ENCODE measurements around the gene EPHB6. TPM values are rescaled to one million over a fixed set of nuclear protein-coding genes. Genes with fewer than 3 reads are reported as not detected.

EPHB6 gene
- total and polyA plus RNA-seq, 3 experiments from 2014 or later = 6.0 to 13.7 (median 8.1) TPM

DNA sequence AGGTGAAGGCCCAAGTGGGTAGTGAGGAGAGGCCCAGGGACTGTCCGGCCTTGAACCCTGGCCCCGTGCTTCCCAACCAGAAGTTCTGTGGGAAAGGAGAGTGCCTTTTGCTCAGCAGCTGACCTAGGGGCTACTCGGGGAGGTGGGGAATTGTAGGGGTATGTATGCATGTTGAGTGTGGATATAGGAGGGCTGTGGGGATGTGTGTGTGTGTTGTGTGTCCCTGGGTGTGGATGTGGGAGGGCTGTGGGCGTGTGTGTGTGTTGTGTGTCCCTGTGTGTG is 12.2 kb downstream of the EPHB6 start:
- H3K9me3 Mint-ChIP-seq = no peaks in the 10 kb centered on the region
- no peaks in the 10 kb centered on the region for H3K36me3 ChIP-seq (ENCODE audit: insufficient read depth, low read length)
- no peak overlapping the region for H3K27ac Mint-ChIP-seq
- no peak overlapping the region for H3K4me3 ChIP-seq (ENCODE audit: low read length)
- peaks cover 0 to 43% (median 7%) of the 10 kb centered on the region in 3 donors for H3K36me3 Mint-ChIP-seq
- H3K27ac ChIP-seq (ENCODE audit: low read depth, low read length) = no peak overlapping the region
- no peak for DNase-seq
- no peaks in the 10 kb centered on the region for H3K27me3 Mint-ChIP-seq
- H3K27me3 ChIP-seq (ENCODE audit: insufficient read depth, low read length, poor library complexity, severe bottlenecking) = no peaks in the 10 kb centered on the region
- POLR2A ChIA-PET = no interaction called here
- H3K4me1 ChIP-seq (ENCODE audit: insufficient read depth, low read length) = no peaks in the 10 kb centered on the region
- H3K4me1 Mint-ChIP-seq = peaks cover 0 to 3% (median 0%) of the 10 kb centered on the region in 3 donors
- CTCF ChIA-PET = interaction anchor here (1.1 to 4.0 kb wide), 4 partner anchors 11 to 562 kb away, joined by 5 to 28 read pairs (median 6); partner anchors contain the start of gene EPHB6
- no peak overlapping the region for H3K4me3 Mint-ChIP-seq
- no peaks in the 10 kb centered on the region for H3K9me3 ChIP-seq (ENCODE audit: low read length)

GRCh38 chr7:142867398-142868187 is 12.7 kb downstream of the EPHB6 start:
- peaks cover 0 to 3% (median 0%) of the 10 kb centered on the region in 3 donors for H3K4me1 Mint-ChIP-seq
- CTCF ChIA-PET = interaction anchor here (0.7 to 4.0 kb wide), 3 partner anchors 10 to 88 kb away, joined by 3 to 28 read pairs (median 6); partner anchors contain the start of gene EPHB6
- H3K27ac ChIP-seq (ENCODE audit: low read depth, low read length) = no peak overlapping the region
- no peak overlapping the region for H3K4me3 ChIP-seq (ENCODE audit: low read length)
- H3K36me3 ChIP-seq (ENCODE audit: insufficient read depth, low read length) = no peaks in the 10 kb centered on the region
- no peaks in the 10 kb centered on the region for H3K9me3 ChIP-seq (ENCODE audit: low read length)
- H3K4me1 ChIP-seq (ENCODE audit: insufficient read depth, low read length) = no peaks in the 10 kb centered on the region
- H3K4me3 Mint-ChIP-seq = no peak overlapping the region
- no peaks in the 10 kb centered on the region for H3K9me3 Mint-ChIP-seq
- H3K27ac Mint-ChIP-seq = no peak overlapping the region
- H3K27me3 ChIP-seq (ENCODE audit: insufficient read depth, low read length, poor library complexity, severe bottlenecking) = no peaks in the 10 kb centered on the region
- DNase-seq = no peak
- no peaks in the 10 kb centered on the region for H3K27me3 Mint-ChIP-seq
- POLR2A ChIA-PET = no interaction called here
- H3K36me3 Mint-ChIP-seq = peaks cover 0 to 37% (median 7%) of the 10 kb centered on the region in 3 donors

GRCh38 chr7:142868188-142868985 is 13.5 kb downstream of the EPHB6 start:
- no peaks in the 10 kb centered on the region for H3K9me3 Mint-ChIP-seq
- no peak overlapping the region for H3K4me3 Mint-ChIP-seq
- H3K4me1 Mint-ChIP-seq = no peaks in the 10 kb centered on the region
- POLR2A ChIA-PET = no interaction called here
- H3K27me3 Mint-ChIP-seq = no peaks in the 10 kb centered on the region
- CTCF ChIA-PET = interaction anchor here (0.7 to 4.0 kb wide), 3 partner anchors 13 to 548 kb away, joined by 3 to 28 read pairs (median 3); partner anchors contain the start of gene EPHB6
- Histone ChIP-seq H3K4me3 (ENCODE audit: low read length) (no peak overlapping the region), H3K27me3 (ENCODE audit: insufficient read depth, low read length, poor library complexity, severe bottlenecking) (no peaks in the 10 kb centered on the region), H3K4me1 (ENCODE audit: insufficient read depth, low read length) (no peaks in the 10 kb centered on the region), H3K27ac (ENCODE audit: low read depth, low read length) (no peak overlapping the region), H3K36me3 (ENCODE audit: insufficient read depth, low read length) (no peaks in the 10 kb centered on the region), H3K9me3 (ENCODE audit: low read length) (no peaks in the 10 kb centered on the region)
- no peak overlapping the region for H3K27ac Mint-ChIP-seq
- DNase-seq = no peak
- peaks cover 0 to 31% (median 6%) of the 10 kb centered on the region in 3 donors for H3K36me3 Mint-ChIP-seq

- Histone ChIP-seq H3K4me1 (ENCODE audit: insufficient read depth, low read length) (no peaks in the 10 kb centered on the region), H3K4me3 (ENCODE audit: low read length) (no peak overlapping the region), H3K27ac (ENCODE audit: low read depth, low read length) (no peak overlapping the region), H3K27me3 (ENCODE audit: insufficient read depth, low read length, poor library complexity, severe bottlenecking) (no peaks in the 10 kb centered on the region), H3K36me3 (ENCODE audit: insufficient read depth, low read length) (no peaks in the 10 kb centered on the region), H3K9me3 (ENCODE audit: low read length) (no peaks in the 10 kb centered on the region)
- H3K27me3 Mint-ChIP-seq = no peaks in the 10 kb centered on the region
- CTCF ChIA-PET = interaction anchor here (1.0 to 4.0 kb wide), 2 partner anchors 14 to 549 kb away, joined by 3 to 28 read pairs; partner anchors contain the start of gene EPHB6
- DNase-seq = no peak
- H3K4me3 Mint-ChIP-seq = no peak overlapping the region
- H3K36me3 Mint-ChIP-seq = peaks cover 0 to 25% (median 6%) of the 10 kb centered on the region in 3 donors
- POLR2A ChIA-PET = no interaction called here
- H3K9me3 Mint-ChIP-seq = no peaks in the 10 kb centered on the region
- H3K4me1 Mint-ChIP-seq = no peaks in the 10 kb centered on the region
- H3K27ac Mint-ChIP-seq = no peak overlapping the region
Measured at GRCh38 chr7:142868986-142869415, 14.1 kb downstream of the EPHB6 start.

DNA sequence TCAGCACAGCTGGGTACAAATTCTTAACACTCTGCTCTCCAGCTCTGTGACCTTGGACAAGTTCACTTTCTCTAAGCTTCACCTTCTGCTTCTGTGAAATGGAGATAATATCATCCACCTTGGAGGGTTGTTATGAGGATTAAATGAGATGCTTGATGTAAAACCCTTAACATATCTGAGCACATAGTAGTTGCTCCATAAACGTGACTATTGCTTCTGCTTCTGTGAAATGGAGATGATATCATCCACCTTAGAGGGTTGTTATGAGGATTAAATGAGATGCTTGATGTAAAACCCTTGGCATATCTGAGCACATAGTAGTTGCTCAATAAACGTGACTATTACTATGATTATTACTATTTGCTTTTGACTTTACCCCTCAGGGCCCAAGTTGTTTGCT is 14.6 kb downstream of the EPHB6 start:
- DNase-seq = no peak
- Histone ChIP-seq H3K4me3 (ENCODE audit: low read length) (no peak overlapping the region), H3K27me3 (ENCODE audit: insufficient read depth, low read length, poor library complexity, severe bottlenecking) (no peaks in the 10 kb centered on the region), H3K27ac (ENCODE audit: low read depth, low read length) (no peak overlapping the region), H3K36me3 (ENCODE audit: insufficient read depth, low read length) (no peaks in the 10 kb centered on the region), H3K9me3 (ENCODE audit: low read length) (no peaks in the 10 kb centered on the region), H3K4me1 (ENCODE audit: insufficient read depth, low read length) (no peaks in the 10 kb centered on the region)
- H3K27ac Mint-ChIP-seq = peak overlapping the region in 2 of 8 donors; percentile 30 to 73
- POLR2A ChIA-PET = no interaction called here
- CTCF ChIA-PET = interaction anchor here (1.0 to 4.0 kb wide), 2 partner anchors 14 to 549 kb away, joined by 3 to 28 read pairs; partner anchors contain the start of gene EPHB6
- H3K4me3 Mint-ChIP-seq = no peak overlapping the region
- H3K36me3 Mint-ChIP-seq = peaks cover 0 to 20% (median 6%) of the 10 kb centered on the region in 3 donors
- no peaks in the 10 kb centered on the region for H3K27me3 Mint-ChIP-seq
- H3K4me1 Mint-ChIP-seq = no peaks in the 10 kb centered on the region
- no peaks in the 10 kb centered on the region for H3K9me3 Mint-ChIP-seq

DNA sequence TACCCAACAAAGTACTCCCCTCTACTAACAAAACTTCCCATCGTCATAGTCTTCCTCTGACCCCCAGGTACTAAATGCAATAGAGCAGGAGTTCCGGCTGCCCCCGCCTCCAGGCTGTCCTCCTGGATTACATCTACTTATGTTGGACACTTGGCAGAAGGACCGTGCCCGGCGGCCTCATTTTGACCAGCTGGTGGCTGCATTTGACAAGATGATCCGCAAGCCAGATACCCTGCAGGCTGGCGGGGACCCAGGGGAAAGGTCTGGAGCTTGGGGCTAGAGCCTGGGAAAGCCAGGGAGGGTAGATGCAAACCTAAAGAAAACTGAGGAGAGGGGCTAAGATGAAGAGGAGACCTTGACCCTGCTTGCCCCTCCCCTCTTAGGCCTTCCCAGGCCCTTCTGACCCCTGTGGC is 15.3 kb downstream of the EPHB6 start:
- ChIA-PET CTCF (no interaction called here), POLR2A (no interaction called here)
- DNase-seq = no peak
- Mint-ChIP-seq H3K27ac (peak overlapping the region in 1 of 8 donors; percentile 24), H3K36me3 (peaks cover 0 to 16% (median 6%) of the 10 kb centered on the region in 3 donors), H3K9me3 (no peaks in the 10 kb centered on the region), H3K27me3 (no peaks in the 10 kb centered on the region), H3K4me1 (no peaks in the 10 kb centered on the region), H3K4me3 (no peak overlapping the region)
- Histone ChIP-seq H3K36me3 (ENCODE audit: insufficient read depth, low read length) (no peaks in the 10 kb centered on the region), H3K4me3 (ENCODE audit: low read length) (no peak overlapping the region), H3K27me3 (ENCODE audit: insufficient read depth, low read length, poor library complexity, severe bottlenecking) (no peaks in the 10 kb centered on the region), H3K27ac (ENCODE audit: low read depth, low read length) (no peak overlapping the region), H3K4me1 (ENCODE audit: insufficient read depth, low read length) (no peaks in the 10 kb centered on the region), H3K9me3 (ENCODE audit: low read length) (no peaks in the 10 kb centered on the region)

DNA sequence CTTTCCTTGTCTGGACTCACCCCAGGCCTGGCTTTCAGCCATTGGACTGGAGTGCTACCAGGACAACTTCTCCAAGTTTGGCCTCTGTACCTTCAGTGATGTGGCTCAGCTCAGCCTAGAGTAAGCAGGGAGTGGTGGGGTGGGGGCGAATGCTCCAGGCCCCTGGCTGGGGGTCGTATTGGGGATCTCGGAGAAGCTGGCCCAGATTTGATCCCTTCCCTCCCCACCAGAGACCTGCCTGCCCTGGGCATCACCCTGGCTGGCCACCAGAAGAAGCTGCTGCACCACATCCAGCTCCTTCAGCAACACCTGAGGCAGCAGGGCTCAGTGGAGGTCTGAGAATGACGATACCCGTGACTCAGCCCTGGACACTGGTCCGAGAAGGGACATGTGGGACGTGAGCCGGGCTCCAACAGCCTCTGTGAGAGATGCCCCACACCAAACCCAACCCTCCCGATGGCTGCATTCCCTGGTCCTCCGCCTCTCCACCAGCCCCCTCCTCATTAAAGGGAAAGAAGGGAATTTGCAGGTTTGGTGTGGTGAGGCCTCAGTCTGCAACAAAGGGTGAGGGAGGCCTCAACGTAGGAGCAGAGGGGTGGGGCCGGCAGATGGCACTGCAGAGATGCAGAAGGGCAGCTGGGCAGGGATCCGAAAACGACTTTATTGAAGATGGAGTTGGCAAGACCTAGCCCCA is 15.8 kb downstream of the EPHB6 start:
- Histone ChIP-seq H3K36me3 (ENCODE audit: insufficient read depth, low read length) (no peaks in the 10 kb centered on the region), H3K27me3 (ENCODE audit: insufficient read depth, low read length, poor library complexity, severe bottlenecking) (no peaks in the 10 kb centered on the region), H3K27ac (ENCODE audit: low read depth, low read length) (no peak overlapping the region), H3K4me3 (ENCODE audit: low read length) (no peak overlapping the region), H3K9me3 (ENCODE audit: low read length) (no peaks in the 10 kb centered on the region), H3K4me1 (ENCODE audit: insufficient read depth, low read length) (no peaks in the 10 kb centered on the region)
- Mint-ChIP-seq H3K27me3 (peaks cover 0 to 2% of the 10 kb centered on the region in 2 donors), H3K4me1 (no peaks in the 10 kb centered on the region), H3K27ac (no peak overlapping the region), H3K36me3 (peaks cover 0 to 16% (median 6%) of the 10 kb centered on the region in 3 donors), H3K9me3 (no peaks in the 10 kb centered on the region), H3K4me3 (no peak overlapping the region)
- ChIA-PET POLR2A (no interaction called here), CTCF (no interaction called here)
- no peak for DNase-seq
